GM12878 (cell line): Measurements from ENCODE around the gene SIRPD. TPM values are rescaled to one million over a fixed set of nuclear protein-coding genes. Genes with fewer than 3 reads are reported as not detected.
A peak's percentile ranks its signal among the peaks of the same experiment; 100 is the strongest.

ENCODE experiments used
- ATAC-seq: fragments of 200-7000 bp; cut with Tn5 transposase; 3 replicates; pipeline ENCODE4 v1.9.1; 2020; ENCODE audit warnings: mild to moderate bottlenecking, moderate library complexity
- BruUV-seq: library from RNA; stranded (reverse); fragments of 400-500 nt; replicated peaks from 2 replicates; lab custom pipeline; 2021; lab: Mats Ljungman, UMichigan
- CTCF ChIA-PET: fragments of 300-600 bp; sonication (Branson Sonifier 250); formaldehyde crosslinking; extraction: SDS; loops from one replicate; lab custom pipeline; 2021; ENCODE audit warnings: inconsistent platforms; lab: Yijun Ruan, JAX
- POLR2A ChIA-PET: fragments of 350-600 bp; formaldehyde crosslinking; extraction: SDS; loops from one replicate; lab custom pipeline; 2021; ENCODE audit warnings: inconsistent platforms; lab: Charles Lee
- RAD21 ChIA-PET: fragments of 300-600 bp; sonication (Branson Sonifier 250); formaldehyde crosslinking; loops from one replicate; lab custom pipeline; 2023; ENCODE audit warnings: antibody characterized with exemption; ENCODE audit not compliant: unreplicated experiment; lab: Charles Lee
- SMC1A ChIA-PET: fragments of 300-600 bp; sonication (Branson Sonifier 250); formaldehyde crosslinking; loops from one replicate; lab custom pipeline; 2023; ENCODE audit not compliant: unreplicated experiment, uncharacterized antibody; lab: Charles Lee
- DNase-seq: peaks from one replicate; pipeline ENCODE4 v3.0.0-alpha.2; 2011; ENCODE audit warnings: low read depth, low spot score
- FAIRE-seq: peaks from 3 replicates; lab custom pipeline; 2011; peaks lifted over from hg19 to GRCh38; lab: Jason Lieb, UNC
- H2AFZ ChIP-seq: 2 replicates; pipeline ENCODE4 v1.6.0; 2011; ENCODE audit warnings: low read depth, low read length, control low read depth; ENCODE audit not compliant: control insufficient read depth
- H3K27ac ChIP-seq: 2 replicates; pipeline ENCODE4 v1.5.1; 2011; ENCODE audit warnings: control low read depth; ENCODE audit not compliant: control insufficient read depth, insufficient read depth
- H3K27me3 ChIP-seq, 2 experiments: replicated peaks in 1 of 2; 2 replicates each; pipeline versions ENCODE4 v1.6.0 to v1.6.1; 2011; ENCODE audit warnings: low read length in 1 of 2; ENCODE audit not compliant: control insufficient read depth in 2 of 2, insufficient read depth in 2 of 2
- H3K36me3 ChIP-seq, 2 experiments: 2 replicates each; pipeline ENCODE4 v1.5.1; 2011; ENCODE audit warnings: low read length in 1 of 2; ENCODE audit not compliant: control insufficient read depth in 2 of 2, insufficient read depth in 2 of 2
- H3K4me1 ChIP-seq: 2 replicates; pipeline ENCODE4 v1.6.1; 2011; ENCODE audit warnings: mild to moderate bottlenecking, low read length, moderate library complexity, mixed read lengths; ENCODE audit not compliant: control insufficient read depth, insufficient read depth
- H3K4me2 ChIP-seq: 2 replicates; pipeline ENCODE4 v1.6.0; 2011; ENCODE audit warnings: control low read depth; ENCODE audit not compliant: control insufficient read depth, insufficient read depth
- H3K4me3 ChIP-seq: fragments of 200-600 bp; sonication (generic); 2 replicates; pipeline ENCODE4 v1.5.1; 2016
- H3K79me2 ChIP-seq: 2 replicates; pipeline ENCODE4 v1.6.0; 2011; ENCODE audit warnings: low read length; ENCODE audit not compliant: control insufficient read depth, insufficient read depth
- H3K9ac ChIP-seq: 2 replicates; pipeline ENCODE4 v1.8.0; 2011; ENCODE audit warnings: low read length, control low read depth, mixed read lengths; ENCODE audit not compliant: control insufficient read depth, insufficient read depth
- H3K9me3 ChIP-seq: replicated peaks from 3 replicates; pipeline ENCODE4 v1.5.1; 2011; ENCODE audit warnings: mild to moderate bottlenecking, low read length; ENCODE audit not compliant: control insufficient read depth, insufficient read depth
- H4K20me1 ChIP-seq: 2 replicates; pipeline ENCODE4 v1.6.0; 2011; ENCODE audit not compliant: control insufficient read depth, insufficient read depth
- BRCA1 ChIP-seq: IDR thresholded peaks from 2 replicates; pipeline ENCODE4 v1.6.1; 2011; ENCODE audit warnings: low read depth, low read length, improper control_type of control experiment
- CREB1 ChIP-seq: IDR thresholded peaks from 2 replicates; pipeline ENCODE4 v1.6.1; 2012; ENCODE audit warnings: low read depth, mild to moderate bottlenecking, inconsistent platforms
- IKZF1 ChIP-seq: fragments of 450-650 bp; conservative IDR thresholded peaks from 2 replicates; pipeline ENCODE4 v1.6.1; 2017; ENCODE audit warnings: antibody characterized with exemption, mild to moderate bottlenecking
- IKZF2 ChIP-seq, 2 experiments: fragments of 450-650 bp; IDR thresholded peaks; 2 replicates each; pipeline ENCODE4 v1.6.1; 2017; ENCODE audit warnings: mild to moderate bottlenecking in 2 of 2, moderate library complexity in 2 of 2
- JUNB ChIP-seq: IDR thresholded peaks from 2 replicates; pipeline ENCODE4 v1.6.1; 2016; ENCODE audit warnings: antibody characterized with exemption, mild to moderate bottlenecking
- MEF2A ChIP-seq: IDR thresholded peaks from 2 replicates; pipeline ENCODE4 v1.6.1; 2011; ENCODE audit warnings: low read depth, mild to moderate bottlenecking, low read length, moderate library complexity; ENCODE audit not compliant: insufficient read depth
- MYB ChIP-seq: fragments of 150-350 bp; IDR thresholded peaks from 2 replicates; pipeline ENCODE4 v1.6.1; 2014; ENCODE audit warnings: mild to moderate bottlenecking, low read depth, low read length, borderline replicate concordance
- NBN ChIP-seq: fragments of 450-650 bp; IDR thresholded peaks from 2 replicates; pipeline ENCODE4 v1.6.1; 2016
- NFXL1 ChIP-seq: fragments of 450-650 bp; IDR thresholded peaks from 2 replicates; pipeline ENCODE4 v1.6.1; 2017; ENCODE audit warnings: antibody characterized with exemption, mild to moderate bottlenecking, borderline replicate concordance
- NR2F1 ChIP-seq: fragments of 450-650 bp; conservative IDR thresholded peaks from 2 replicates; pipeline ENCODE4 v1.6.1; 2017; ENCODE audit warnings: mild to moderate bottlenecking
- RCOR1 ChIP-seq: conservative IDR thresholded peaks from 2 replicates; pipeline ENCODE4 v1.6.1; 2012; ENCODE audit warnings: low read depth, low read length, improper control_type of control experiment
- SPI1 ChIP-seq: IDR thresholded peaks from 2 replicates; pipeline ENCODE4 v1.6.1; 2011; ENCODE audit warnings: low read depth, mild to moderate bottlenecking, low read length, moderate library complexity, borderline replicate concordance; ENCODE audit not compliant: insufficient read depth
- TCF12 ChIP-seq: IDR thresholded peaks from 2 replicates; pipeline ENCODE4 v1.6.1; 2011; ENCODE audit warnings: low read depth, mild to moderate bottlenecking, low read length
- TCF7 ChIP-seq: IDR thresholded peaks from 2 replicates; pipeline ENCODE4 v1.6.1; 2014; ENCODE audit warnings: antibody characterized with exemption, borderline replicate concordance
- USF1 ChIP-seq: IDR thresholded peaks from 2 replicates; pipeline ENCODE4 v1.6.1; 2011; ENCODE audit warnings: borderline replicate concordance, low read depth, mild to moderate bottlenecking, moderate library complexity, mixed read lengths, low read length; ENCODE audit not compliant: insufficient read depth; ENCODE audit errors: extremely low read length
- YBX1 ChIP-seq: fragments of 450-650 bp; IDR thresholded peaks from 2 replicates; pipeline ENCODE4 v1.6.1; 2016; ENCODE audit warnings: antibody characterized with exemption
- ZNF24 ChIP-seq: fragments of 450-650 bp; IDR thresholded peaks from 2 replicates; pipeline ENCODE4 v1.6.1; 2017; ENCODE audit warnings: antibody characterized with exemption, mild to moderate bottlenecking
- ZNF622 ChIP-seq: fragments of 450-650 bp; IDR thresholded peaks from 2 replicates; pipeline ENCODE4 v1.6.1; 2017; ENCODE audit warnings: mild to moderate bottlenecking, inconsistent platforms
- WGBS: methylation state at CpG from one replicate; pipeline ENCODE4 v1.1.6; 2016; ENCODE audit warnings: low lambda C conversion rate; ENCODE audit not compliant: insufficient replicate concordance, insufficient coverage; ENCODE audit errors: missing lambda C conversion rate; 5-methylcytosine and 5-hydroxymethylcytosine counted together
- in situ Hi-C: fragments of 300-500 bp; cut with MboI; formaldehyde crosslinking; loops from 9 replicates; pipeline ENCODE4 v1.14.3; 2018; ENCODE audit warnings: mixed read lengths
- intact Hi-C: fragments of 100-400 bp; cut with micrococcal nuclease; formaldehyde crosslinking; loops from one replicate; pipeline ENCODE4 v1.14.2; 2022; ENCODE audit not compliant: unreplicated experiment
- polyA plus RNA-seq, 11 experiments: library from polyadenylated mRNA; depleted of rRNA in 4 of 11; unstranded in 6 of 11; stranded (reverse) in 5 of 11; fragments of >200 nt; fragmentation: Nextera tagmentation in 4 of 11; fragmentation: Illumina TruSeq in 1 of 11; extraction: Ambion mirVana in 4 of 11; extraction: Trizol in 1 of 11; gene quantifications; 1 replicate in 1 of 11; 2 replicates in 10 of 11; pipeline versions ENCODE4 v1.2.1 to v1.2.3, GENCODE V29; 2011 to 2016; ENCODE audit warnings: inconsistent platforms in 2 of 11, missing spikeins in 2 of 11, low read depth in 1 of 11
- total RNA-seq, 4 experiments: library from RNA; depleted of rRNA in 3 of 4; stranded (reverse); fragments of >200 nt in 3 of 4; fragmentation: Illumina TruSeq in 1 of 4; extraction: Trizol in 1 of 4; gene quantifications; 2 replicates each; pipeline versions ENCODE4 v1.2.1 to v1.2.3, GENCODE V29; 2013 to 2021

The SIRPD gene
- total and polyA plus RNA-seq, 10 of the 15 experiments (the other 5 are each of a cell fraction or from before 2014, with no cell fraction given), result 0.10 to 1.6 (median 0.88) TPM

GRCh38 chr20:1562622-1563021 lies 5.1 kb upstream of the SIRPD start:
- intact Hi-C loops, result no loop called here
- BruUV-seq, result no TSS peak
- ATAC-seq, result no peak; the same call in 2 of the 3 replicates

GRCh38 chr20:1561350-1561749 lies 3.8 kb upstream of the SIRPD start:
- SMC1A ChIA-PET, result interaction anchor here (1.2 to 2.1 kb wide), 5 partner anchors 10 to 161 kb away, joined by 3 to 7 read pairs (median 4); no protein-coding TSS in a partner anchor
- H3K9ac ChIP-seq, result no peak overlapping the region
- RAD21 ChIA-PET, result no interaction called here
- WGBS, result 38% methylated on average over 2 of the region's 2 CpGs
- peaks cover 2% of the 10 kb centered on the region; the same call in 2 of the 3 replicates for H3K9me3 ChIP-seq
- H3K4me1 ChIP-seq, result no peaks in the 10 kb centered on the region
- intact Hi-C loops (no loop called here), in situ Hi-C loops (no loop called here)
- FAIRE-seq, result no peak
- CTCF ChIA-PET, result interaction anchor here (1.4 kb wide), 1 partner anchor 52 kb away, joined by 3 read pairs; no protein-coding TSS in a partner anchor
- DNase-seq, result no peak
- POLR2A ChIA-PET, result no interaction called here
- no peaks in the 10 kb centered on the region for H3K36me3 ChIP-seq
- peaks cover 0 to 2% of the 10 kb centered on the region in 2 experiments; a peak in 1 of 4 replicates for H3K27me3 ChIP-seq
- no peak overlapping the region for H2AFZ ChIP-seq
- no peak for ATAC-seq
- H3K4me2 ChIP-seq, result no peak overlapping the region
- H3K79me2 ChIP-seq, result no peaks in the 10 kb centered on the region
- H4K20me1 ChIP-seq, result no peaks in the 10 kb centered on the region
- H3K4me3 ChIP-seq, result no peak overlapping the region
- H3K27ac ChIP-seq, result no peak overlapping the region
- BruUV-seq, result no TSS peak
- no peak for TF ChIP-seq USF1
- no peak for TF ChIP-seq ZNF622
- no peak for TF ChIP-seq YBX1
- TF ChIP-seq NR2F1, result no peak
- TF ChIP-seq NFXL1, result no peak
- no peak for TF ChIP-seq NBN
- TF ChIP-seq MEF2A, result no peak
- TF ChIP-seq MYB, result no peak
- TF ChIP-seq ZNF24, result no peak
- no peak for TF ChIP-seq BRCA1
- TF ChIP-seq CREB1, result no peak
- no peak for TF ChIP-seq IKZF2 (IDR thresholded peaks at IDR 0.05)

More at GRCh38 chr20:1562622-1563021, 5.1 kb upstream of the SIRPD start:
- ChIA-PET RAD21 (no interaction called here), POLR2A (no interaction called here), CTCF (interaction anchor here (0.7 to 1.5 kb wide), 2 partner anchors 8 to 53 kb away, joined by 3 read pairs; no protein-coding TSS in a partner anchor), SMC1A (interaction anchor here (0.7 to 2.1 kb wide), 4 partner anchors 23 to 449 kb away, joined by 3 to 7 read pairs (median 4); no protein-coding TSS in a partner anchor)
- Histone ChIP-seq H3K9ac (no peak overlapping the region), H3K27ac (no peak overlapping the region), H3K79me2 (no peaks in the 10 kb centered on the region), H2AFZ (no peak overlapping the region), H3K4me3 (no peak overlapping the region), H3K36me3 (no peaks in the 10 kb centered on the region), H4K20me1 (no peaks in the 10 kb centered on the region), H3K4me1 (no peaks in the 10 kb centered on the region), H3K27me3 (peaks cover 0 to 2% of the 10 kb centered on the region in 2 experiments; a peak in 1 of 4 replicates), H3K4me2 (no peak overlapping the region), H3K9me3 (peaks cover 2% of the 10 kb centered on the region; the same call in 2 of the 3 replicates)
- WGBS, result 0% methylated on average over 2 of the region's 2 CpGs
- no peak for DNase-seq
- peak; percentile 46 for TF ChIP-seq JUNB
- TF ChIP-seq IKZF2 (IDR thresholded peaks at IDR 0.05), result peak; percentile 44 to 52; a peak in 2 of 4 replicates
- TF ChIP-seq SPI1, result peak; percentile 45; the same call in 1 of the 2 replicates
- 0 out of 2 replicates have a peak, but pooled peaks have one; percentile 27 for TF ChIP-seq TCF7
- no peak for TF ChIP-seq RCOR1
- peak; percentile 50; the same call in 1 of the 2 replicates for TF ChIP-seq IKZF1
- no peak for TF ChIP-seq TCF12
- FAIRE-seq, result no peak
- in situ Hi-C loops, result no loop called here
